NB4 (cell line): ENCODE data around the gene ACTR3C.

Source experiments
- DNase-seq: peaks from one replicate; pipeline ENCODE4 v3.0.0; 2010; ENCODE audit warnings: low read depth
- H3K4me3 ChIP-seq: one replicate; pipeline ENCODE4 v1.5.1; 2011; ENCODE audit warnings: mild to moderate bottlenecking, low read depth, low read length, moderate library complexity
- MYC ChIP-seq: IDR thresholded peaks from 2 replicates; pipeline ENCODE4 v1.6.1; 2011; ENCODE audit warnings: low read depth, low read length
- POLR2A ChIP-seq: IDR thresholded peaks from 2 replicates; pipeline ENCODE4 v1.6.1; 2011; ENCODE audit warnings: mild to moderate bottlenecking; ENCODE audit not compliant: insufficient read length; ENCODE audit errors: extremely low read depth
- TF ChIP-seq, protein P1 (sequence below): IDR thresholded peaks from 2 replicates; pipeline ENCODE4 v1.6.1; 2011; ENCODE audit warnings: low read depth, low read length
- TF ChIP-seq, protein P2 (sequence below): IDR thresholded peaks from one replicate; pipeline ENCODE4 v1.5.1; 2012; ENCODE audit warnings: low read depth, low read length

The ACTR3C gene

DNA sequence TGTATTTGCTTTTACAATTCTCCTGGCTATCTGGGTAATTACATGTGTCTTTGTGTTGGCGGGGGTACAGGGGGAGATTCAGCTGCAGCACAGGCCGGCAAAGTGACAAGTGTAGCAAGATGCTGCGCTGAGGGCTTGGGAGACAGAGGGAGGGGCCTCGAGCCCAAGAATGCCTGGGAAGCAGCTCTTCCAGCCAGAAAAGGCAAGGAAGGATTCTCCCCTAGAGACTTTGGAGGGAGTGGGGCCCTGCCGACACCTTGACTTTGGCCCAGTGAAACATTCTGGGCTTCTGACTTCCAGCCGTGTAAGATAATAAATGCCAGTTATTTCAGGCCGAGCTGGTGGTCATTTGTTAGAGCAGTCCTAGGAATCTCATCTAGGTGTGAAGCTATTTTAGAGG is 38.1 kb upstream of the ACTR3C start:
- TF ChIP-seq MYC (no peak), POLR2A (no peak)
- TF ChIP-seq, protein P1, sequence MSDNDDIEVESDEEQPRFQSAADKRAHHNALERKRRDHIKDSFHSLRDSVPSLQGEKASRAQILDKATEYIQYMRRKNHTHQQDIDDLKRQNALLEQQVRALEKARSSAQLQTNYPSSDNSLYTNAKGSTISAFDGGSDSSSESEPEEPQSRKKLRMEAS, result no peak
- TF ChIP-seq, protein P2, sequence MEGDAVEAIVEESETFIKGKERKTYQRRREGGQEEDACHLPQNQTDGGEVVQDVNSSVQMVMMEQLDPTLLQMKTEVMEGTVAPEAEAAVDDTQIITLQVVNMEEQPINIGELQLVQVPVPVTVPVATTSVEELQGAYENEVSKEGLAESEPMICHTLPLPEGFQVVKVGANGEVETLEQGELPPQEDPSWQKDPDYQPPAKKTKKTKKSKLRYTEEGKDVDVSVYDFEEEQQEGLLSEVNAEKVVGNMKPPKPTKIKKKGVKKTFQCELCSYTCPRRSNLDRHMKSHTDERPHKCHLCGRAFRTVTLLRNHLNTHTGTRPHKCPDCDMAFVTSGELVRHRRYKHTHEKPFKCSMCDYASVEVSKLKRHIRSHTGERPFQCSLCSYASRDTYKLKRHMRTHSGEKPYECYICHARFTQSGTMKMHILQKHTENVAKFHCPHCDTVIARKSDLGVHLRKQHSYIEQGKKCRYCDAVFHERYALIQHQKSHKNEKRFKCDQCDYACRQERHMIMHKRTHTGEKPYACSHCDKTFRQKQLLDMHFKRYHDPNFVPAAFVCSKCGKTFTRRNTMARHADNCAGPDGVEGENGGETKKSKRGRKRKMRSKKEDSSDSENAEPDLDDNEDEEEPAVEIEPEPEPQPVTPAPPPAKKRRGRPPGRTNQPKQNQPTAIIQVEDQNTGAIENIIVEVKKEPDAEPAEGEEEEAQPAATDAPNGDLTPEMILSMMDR, result no peak
- no peak for DNase-seq
- no peak overlapping the region for H3K4me3 ChIP-seq

DNA sequence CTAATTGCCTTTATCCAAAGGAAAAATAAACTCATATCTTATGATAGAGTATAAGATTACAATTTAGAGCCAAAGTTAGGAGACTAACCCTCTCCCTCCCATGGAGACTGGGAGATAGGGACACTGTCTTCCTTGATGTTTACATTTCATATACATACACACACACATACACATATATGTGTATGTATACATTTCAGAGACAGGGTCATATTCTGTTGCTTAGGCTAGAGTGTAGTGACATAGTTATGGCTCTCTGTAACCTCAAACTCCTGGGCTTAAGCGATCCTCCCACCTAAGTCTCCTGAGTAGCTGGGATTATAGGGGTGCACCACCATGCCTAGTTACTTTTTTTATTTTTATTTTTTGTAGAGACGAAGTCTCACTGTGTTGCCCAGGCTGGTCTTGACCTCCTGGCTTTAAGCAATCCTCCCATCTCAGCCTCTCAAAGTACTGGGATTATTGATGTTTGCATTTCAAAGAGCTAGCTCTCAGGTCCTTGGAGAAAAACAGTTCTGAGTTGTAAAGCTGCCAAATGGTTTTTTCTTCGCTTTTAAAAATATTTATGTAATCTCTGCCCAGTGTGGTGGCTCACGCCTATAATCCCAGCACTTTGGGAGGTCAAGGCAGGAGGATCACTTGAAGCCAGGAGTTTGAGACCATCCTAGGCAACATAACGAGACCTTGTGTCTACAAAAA is 37.2 kb upstream of the ACTR3C start:
- TF ChIP-seq, protein P2, result no peak
- TF ChIP-seq, protein P1, result no peak
- TF ChIP-seq POLR2A (no peak), MYC (no peak)
- no peak overlapping the region for H3K4me3 ChIP-seq
- DNase-seq, result no peak

DNA sequence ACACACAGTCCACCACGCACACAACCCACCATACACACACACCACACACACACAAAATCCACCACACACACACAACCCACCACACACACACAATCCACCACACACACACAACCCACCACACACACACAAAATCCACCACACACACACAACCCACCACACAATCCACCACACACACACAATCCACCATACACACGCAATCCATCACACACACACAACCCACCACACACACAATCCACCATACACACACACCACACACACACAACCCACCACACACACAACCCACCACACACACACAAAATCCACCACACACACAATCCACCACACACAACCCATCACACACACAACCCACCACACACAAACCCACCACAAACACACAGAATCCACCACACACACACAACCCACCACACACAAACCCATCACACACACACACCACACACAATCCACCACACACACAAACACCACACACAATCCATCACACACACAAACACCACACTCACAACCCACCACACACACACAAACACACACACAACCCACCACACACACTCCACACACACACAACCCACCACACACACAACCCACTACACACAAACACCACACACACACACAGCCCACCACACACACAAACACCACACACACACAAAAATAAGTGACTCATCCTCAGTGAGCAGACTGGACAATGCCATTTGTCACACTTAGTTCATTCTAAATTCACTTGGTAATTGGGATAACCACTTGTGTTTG is 36.4 kb upstream of the ACTR3C start:
- H3K4me3 ChIP-seq, result no peak overlapping the region

DNA sequence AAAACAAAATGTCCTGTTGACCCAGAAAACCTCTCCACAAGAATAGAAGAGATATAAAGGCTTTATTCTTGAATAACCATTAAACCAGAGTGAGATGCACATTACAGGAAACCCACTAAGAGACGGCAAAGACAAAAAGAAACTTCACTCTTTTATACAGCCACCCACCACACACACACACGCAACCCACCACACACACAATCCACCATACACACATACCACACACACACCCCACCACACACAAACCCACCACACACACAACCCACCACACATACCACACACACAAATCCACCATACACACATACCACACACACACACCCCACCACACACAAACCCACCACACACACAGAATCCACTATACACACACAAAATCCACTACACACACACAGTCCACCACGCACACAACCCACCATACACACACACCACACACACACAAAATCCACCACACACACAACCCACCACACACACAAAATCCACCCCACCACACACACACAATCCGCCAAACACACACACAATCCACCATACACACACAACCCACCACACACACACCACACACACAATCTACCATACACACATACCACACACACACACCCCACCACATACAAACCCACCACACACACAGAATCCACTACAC is 35.8 kb upstream of the ACTR3C start:
- peak; percentile 18 for DNase-seq
- TF ChIP-seq POLR2A (no peak), MYC (no peak)
- TF ChIP-seq, protein P2, result no peak
- TF ChIP-seq, protein P1, result no peak
- no peak overlapping the region for H3K4me3 ChIP-seq

More for the DNA sequence above, 36.4 kb upstream of the ACTR3C start:
- TF ChIP-seq POLR2A (no peak), MYC (no peak)
- TF ChIP-seq, protein P2, result no peak
- TF ChIP-seq, protein P1, result no peak
- DNase-seq, result peak; percentile 16

DNA sequence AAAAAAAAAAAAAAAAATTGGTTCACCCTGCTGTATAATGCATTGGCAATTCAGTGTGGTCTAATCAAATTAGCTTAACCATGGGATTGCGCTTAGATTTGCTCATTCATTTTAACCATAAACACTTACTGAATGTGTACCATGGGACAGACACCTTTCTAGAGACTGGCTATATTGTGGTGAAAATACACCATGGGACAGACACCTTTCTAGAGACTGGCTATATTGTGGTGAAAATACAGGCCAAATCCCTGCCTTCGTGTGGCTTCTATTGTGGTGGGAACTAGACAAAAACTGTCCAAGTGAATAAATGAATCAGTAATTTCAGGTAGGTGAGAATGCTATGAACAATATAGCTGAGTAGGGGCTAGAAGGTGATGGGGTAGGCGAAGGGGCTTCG is 35.1 kb upstream of the ACTR3C start:
- H3K4me3 ChIP-seq, result no peak overlapping the region
- DNase-seq, result no peak
- TF ChIP-seq, protein P2, result no peak
- no peak for TF ChIP-seq MYC
- TF ChIP-seq, protein P1, result no peak
- TF ChIP-seq POLR2A, result no peak
